ENCODE data around the gene ZMAT5. TPM values are rescaled to one million over a fixed set of nuclear protein-coding genes. Genes with fewer than 3 reads are reported as not detected.

The ZMAT5 gene
- total and polyA plus RNA-seq, 10 of the 15 experiments (the other 5 are each of a cell fraction or from before 2014, with no cell fraction given) = 2.3 to 43.0 (median 21.9) TPM

DNA sequence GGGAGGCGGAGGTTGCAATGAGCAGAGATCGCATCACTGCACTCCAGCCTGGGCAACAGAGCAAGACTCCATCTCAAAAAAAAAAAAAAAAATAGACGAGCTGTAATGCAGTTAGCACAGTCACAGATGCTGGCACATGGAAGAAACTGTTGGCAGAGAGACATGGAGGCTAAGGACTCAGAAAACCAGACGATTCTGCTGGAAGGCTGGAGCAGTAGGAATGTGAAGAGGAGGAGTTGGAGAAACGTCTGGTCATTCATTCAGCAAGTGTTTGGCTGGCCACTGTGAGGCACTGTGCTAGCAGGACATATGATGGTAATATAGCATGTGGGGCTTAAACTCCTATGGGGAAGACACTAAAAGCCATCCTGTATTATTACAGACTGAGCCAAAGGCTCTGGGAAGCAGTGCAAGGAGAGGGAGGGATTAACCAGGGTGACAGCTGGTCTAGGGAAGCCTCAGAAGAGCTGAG lies 5.4 kb upstream of the ZMAT5 start:
- POLR2A ChIA-PET = no interaction called here
- CTCF ChIA-PET = interaction anchor here (0.6 to 3.2 kb wide), 6 partner anchors 10 to 297 kb away, joined by 3 to 14 read pairs (median 3); no protein-coding TSS in a partner anchor
- no peak overlapping the region for H3K4me3 ChIP-seq
- no peaks in the 10 kb centered on the region; the same call in 2 of the 3 replicates for H3K9me3 ChIP-seq (replicated peaks; ENCODE audit: control insufficient read depth, insufficient read depth, low read length)
- in situ Hi-C loops (cut with MboI) (no loop called here), intact Hi-C loops (cut with micrococcal nuclease; ENCODE audit: unreplicated experiment) (no loop called here)
- no TSS peak for BruUV-seq (replicated peaks)
- H3K79me2 ChIP-seq (ENCODE audit: control insufficient read depth, insufficient read depth, low read length) = peaks cover 19% of the 10 kb centered on the region
- FAIRE-seq = no peak
- DNase-seq (ENCODE audit: low read depth, low spot score) = no peak
- ATAC-seq = 0 out of 3 replicates have a peak, but pooled peaks have one; percentile 19
- H3K4me1 ChIP-seq (ENCODE audit: control insufficient read depth, insufficient read depth, low read length) = no peaks in the 10 kb centered on the region
- SMC1A ChIA-PET (ENCODE audit: uncharacterized antibody, unreplicated experiment) = interaction anchor here (0.6 to 1.5 kb wide), 2 partner anchors 10 to 159 kb away, joined by 4 read pairs; no protein-coding TSS in a partner anchor
- no peak overlapping the region for H3K27ac ChIP-seq (ENCODE audit: control insufficient read depth, insufficient read depth)
- H3K27me3 ChIP-seq (replicated peaks in 1 of 2; ENCODE audit: control insufficient read depth in 2 of 2, insufficient read depth in 2 of 2, low read length in 1 of 2) = no peaks in the 10 kb centered on the region
- no peak overlapping the region for H2AFZ ChIP-seq (ENCODE audit: control insufficient read depth, low read depth, low read length)
- peaks cover 2 to 8% of the 10 kb centered on the region in 2 experiments for H3K36me3 ChIP-seq (ENCODE audit: control insufficient read depth in 2 of 2, insufficient read depth in 2 of 2, low read length in 1 of 2)
- TF ChIP-seq RAD21 (IDR thresholded peaks at IDR 0.05; ENCODE audit: insufficient read depth, low read depth, low read length) = 0 out of 2 replicates have a peak, but pooled peaks have one; percentile 23
- TF ChIP-seq CTCF (IDR thresholded peaks at IDR 0.05 in 2 of 3, conservative IDR thresholded peaks at IDR 0.05 in 1 of 3; ENCODE audit: control insufficient read depth in 2 of 3, extremely low read depth in 1 of 3, insufficient read depth in 1 of 3, low read depth in 3 of 3, low read length in 3 of 3) = peak; percentile 29 to 49 (median 39); a peak in 4 of 6 replicates
- TF ChIP-seq SUZ12 (IDR thresholded peaks at IDR 0.05; ENCODE audit: unreplicated experiment) = no peak
- no peak overlapping the region for H3K4me2 ChIP-seq (ENCODE audit: control insufficient read depth, insufficient read depth)
- WGBS (ENCODE audit: insufficient coverage, insufficient replicate concordance, low lambda C conversion rate, missing lambda C conversion rate) = 48% methylated on average over 4 of the region's 5 CpGs
- H3K9ac ChIP-seq (ENCODE audit: control insufficient read depth, insufficient read depth, low read length) = no peak overlapping the region
- H4K20me1 ChIP-seq (ENCODE audit: control insufficient read depth, insufficient read depth) = no peaks in the 10 kb centered on the region
- RAD21 ChIA-PET (ENCODE audit: unreplicated experiment) = interaction anchor here (0.7 to 2.1 kb wide), 5 partner anchors 35 to 316 kb away, joined by 3 to 8 read pairs (median 5); no protein-coding TSS in a partner anchor

Measured in GM12878 (cell line).